RWPE1 (cell line): ENCODE measurements around the gene CTBP1.

Experiments
- CTCF ChIA-PET: fragments of 350-600 bp; sonication (Branson Sonifier 250); formaldehyde crosslinking; extraction: SDS; loops from one replicate; lab custom pipeline; 2021; lab: Yijun Ruan, JAX
- POLR2A ChIA-PET: fragments of 400-600 bp; formaldehyde crosslinking; extraction: SDS; loops from one replicate; lab custom pipeline; 2020; ENCODE audit warnings: antibody characterized with exemption; ENCODE audit not compliant: low non-redundant PET; lab: Yijun Ruan, JAX
- DNase-seq: peaks from one replicate; pipeline ENCODE4 v3.0.0; 2012; ENCODE audit warnings: low spot score
- H3K27ac ChIP-seq: fragments of 450-650 bp; 2 replicates; pipeline ENCODE4 v1.5.1; 2017
- CTCF ChIP-seq: fragments of 450-650 bp; conservative IDR thresholded peaks from 2 replicates; pipeline ENCODE4 v1.5.1; 2017; ENCODE audit warnings: low read depth, mild to moderate bottlenecking

CTBP1 gene

GRCh38 chr4:1236103-1236641 is 12.8 kb downstream of the CTBP1 start:
- TF ChIP-seq CTCF: no peak
- no peak for DNase-seq
- ChIA-PET CTCF (no interaction called here), POLR2A (no interaction called here)
- peak overlapping the region; percentile 87 for H3K27ac ChIP-seq

- TF ChIP-seq CTCF: no peak
- ChIA-PET CTCF (no interaction called here), POLR2A (no interaction called here)
- H3K27ac ChIP-seq: peak overlapping the region; percentile 87
- DNase-seq: no peak
These were observed 13.4 kb downstream of the CTBP1 start for GRCh38 chr4:1235381-1236102.

DNA sequence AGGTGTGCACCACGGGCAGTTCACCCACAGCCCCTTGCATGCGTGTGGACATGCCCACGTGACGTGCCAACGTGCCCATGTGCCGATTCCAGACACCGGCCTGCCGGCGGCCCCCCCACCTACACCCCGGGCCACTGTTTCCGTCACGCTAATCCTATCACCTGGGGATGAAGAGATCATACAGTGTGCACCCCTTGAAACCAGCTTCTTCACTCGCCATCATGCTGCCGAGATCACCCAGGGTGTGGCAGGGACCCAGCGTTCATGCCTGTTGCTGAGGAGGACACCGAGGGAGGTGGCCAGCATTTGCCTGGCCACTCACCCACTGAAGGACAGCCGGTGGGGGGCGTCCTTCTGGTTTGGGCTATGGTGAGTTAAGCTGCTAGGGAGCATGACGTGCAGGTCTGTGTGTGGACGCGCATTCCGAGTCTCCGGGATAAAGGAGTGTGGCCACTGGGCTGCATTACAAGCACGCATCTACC is 14.1 kb downstream of the CTBP1 start:
- peak overlapping the region; percentile 87 for H3K27ac ChIP-seq
- no peak for TF ChIP-seq CTCF
- CTCF ChIA-PET: interaction anchor here (0.6 kb wide), 1 partner anchor 53 kb away, joined by 3 read pairs; no protein-coding TSS in a partner anchor
- no peak for DNase-seq
- POLR2A ChIA-PET: no interaction called here

GRCh38 chr4:1234309-1234695 is 14.6 kb downstream of the CTBP1 start:
- TF ChIP-seq CTCF: no peak
- POLR2A ChIA-PET: no interaction called here

GRCh38 chr4:1233641-1234308 is 15.2 kb downstream of the CTBP1 start:
- POLR2A ChIA-PET: no interaction called here
- no peak for TF ChIP-seq CTCF
- CTCF ChIA-PET: interaction anchor here (0.8 kb wide), 1 partner anchor 19 kb away, joined by 3 read pairs; no protein-coding TSS in a partner anchor
- H3K27ac ChIP-seq: peak overlapping the region; percentile 87
- DNase-seq: no peak

More at GRCh38 chr4:1234309-1234695, 14.6 kb downstream of the CTBP1 start:
- CTCF ChIA-PET: interaction anchor here (0.6 to 0.8 kb wide), 2 partner anchors 19 to 53 kb away, joined by 3 read pairs; no protein-coding TSS in a partner anchor
- no peak for DNase-seq
- H3K27ac ChIP-seq: peak overlapping the region; percentile 87
